ENCODE data around the gene EXOC6.

- TF ChIP-seq, protein P1, sequence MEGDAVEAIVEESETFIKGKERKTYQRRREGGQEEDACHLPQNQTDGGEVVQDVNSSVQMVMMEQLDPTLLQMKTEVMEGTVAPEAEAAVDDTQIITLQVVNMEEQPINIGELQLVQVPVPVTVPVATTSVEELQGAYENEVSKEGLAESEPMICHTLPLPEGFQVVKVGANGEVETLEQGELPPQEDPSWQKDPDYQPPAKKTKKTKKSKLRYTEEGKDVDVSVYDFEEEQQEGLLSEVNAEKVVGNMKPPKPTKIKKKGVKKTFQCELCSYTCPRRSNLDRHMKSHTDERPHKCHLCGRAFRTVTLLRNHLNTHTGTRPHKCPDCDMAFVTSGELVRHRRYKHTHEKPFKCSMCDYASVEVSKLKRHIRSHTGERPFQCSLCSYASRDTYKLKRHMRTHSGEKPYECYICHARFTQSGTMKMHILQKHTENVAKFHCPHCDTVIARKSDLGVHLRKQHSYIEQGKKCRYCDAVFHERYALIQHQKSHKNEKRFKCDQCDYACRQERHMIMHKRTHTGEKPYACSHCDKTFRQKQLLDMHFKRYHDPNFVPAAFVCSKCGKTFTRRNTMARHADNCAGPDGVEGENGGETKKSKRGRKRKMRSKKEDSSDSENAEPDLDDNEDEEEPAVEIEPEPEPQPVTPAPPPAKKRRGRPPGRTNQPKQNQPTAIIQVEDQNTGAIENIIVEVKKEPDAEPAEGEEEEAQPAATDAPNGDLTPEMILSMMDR (conservative IDR thresholded peaks at IDR 0.05; ENCODE audit: low read length), result no peak
- no peak for TF ChIP-seq EZH2phosphoT487 (IDR thresholded peaks at IDR 0.05; ENCODE audit: borderline replicate concordance)
These were observed 89.6 kb downstream of the EXOC6 start for GRCh38 chr10:92937876-92938275.

Measured in Loucy (cell line).